Left ventricle myocardium inferior (tissue), 1 donor: ENCODE measurements around the gene PPP1R12B. TPM values are rescaled to one million over a fixed set of nuclear protein-coding genes. Genes with fewer than 3 reads are reported as not detected.
"Not testable (repeated sequence)": the region's sequence is repeated elsewhere in the genome, so short reads cannot be mapped to it uniquely, and the experiment has no call there.

ENCODE experiments used
- DNase-seq: peaks from one replicate; pipeline ENCODE4 v3.0.0-alpha.2; 2020
- H3K27ac ChIP-seq: fragments of 200-600 bp; replicated peaks from 2 replicates; pipeline ENCODE4 v1.8.0; 2021
- H3K27me3 ChIP-seq: fragments of 200-600 bp; 2 replicates; pipeline ENCODE4 v1.8.0; 2021; ENCODE audit warnings: low read depth
- H3K36me3 ChIP-seq: fragments of 200-600 bp; 2 replicates; pipeline ENCODE4 v1.8.0; 2021
- H3K4me1 ChIP-seq: fragments of 200-600 bp; 2 replicates; pipeline ENCODE4 v1.8.0; 2021
- H3K4me3 ChIP-seq: fragments of 200-600 bp; 2 replicates; pipeline ENCODE4 v1.8.0; 2021; ENCODE audit warnings: mild to moderate bottlenecking, moderate library complexity
- H3K9me3 ChIP-seq: fragments of 200-600 bp; replicated peaks from 2 replicates; pipeline ENCODE4 v1.8.0; 2021
- intact Hi-C: fragments of 100-400 bp; cut with micrococcal nuclease; formaldehyde crosslinking; loops from one replicate; pipeline ENCODE4 v1.11.0; 2022
- total RNA-seq: library from RNA; stranded (reverse); fragmentation: NEBNext Ultra II Directional; extraction: Animal tissue kit (Norgen Biotek cat#: 25700); gene quantifications from one replicate; pipeline ENCODE4 v1.2.1, GENCODE V29; 2021
- TF ChIP-seq, protein P1 (sequence below): fragments of 200-600 bp; IDR thresholded peaks from 2 replicates; pipeline ENCODE4 v1.8.0; 2021; ENCODE audit warnings: antibody characterized with exemption, mild to moderate bottlenecking, borderline replicate concordance
- donor health status: DM: no; HTN: yes; CAD: no; lungs with severe emphysema.

The PPP1R12B gene
- total RNA-seq, 1 donor from 2014 or later: 706 TPM

DNA sequence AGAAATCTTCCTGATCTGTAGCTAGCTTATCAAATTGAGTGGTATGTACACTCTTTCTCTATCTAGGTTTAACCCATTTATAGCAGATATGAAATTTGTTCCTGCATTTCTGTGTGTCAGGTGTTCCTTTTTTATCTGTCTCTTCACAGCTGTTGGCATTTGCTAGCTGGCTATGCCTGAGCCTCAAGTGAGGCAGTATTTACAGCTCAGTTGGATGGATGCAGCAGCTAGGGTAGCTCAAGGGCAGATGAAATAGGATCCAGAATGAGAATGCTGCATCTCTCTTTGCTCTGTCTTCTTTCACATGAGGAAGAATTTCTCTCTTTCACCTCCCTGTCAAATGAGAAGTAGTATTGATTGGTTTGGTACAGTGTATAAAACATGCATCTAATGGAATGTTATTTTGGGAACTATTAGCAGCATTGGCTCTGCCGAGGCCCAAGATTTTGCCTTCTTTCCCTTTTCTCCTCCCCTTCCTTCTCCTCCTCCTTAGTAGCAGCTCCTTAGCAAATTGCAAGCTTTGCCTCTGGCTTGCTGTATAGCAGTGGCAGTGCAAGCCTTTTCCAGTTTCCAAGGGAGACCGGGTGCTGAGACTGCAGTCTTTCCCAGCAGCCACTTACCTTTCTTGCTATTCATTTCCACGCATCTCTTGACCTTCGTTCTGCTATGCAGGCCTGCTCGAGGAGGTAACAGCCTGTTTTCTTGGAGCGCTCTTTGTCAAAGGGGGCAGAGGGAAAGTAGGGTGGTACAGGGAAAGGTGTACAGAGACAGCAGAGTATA, 125.0 kb downstream of the PPP1R12B start:
- not testable (repeated sequence) for H3K27me3 ChIP-seq
- intact Hi-C loops: loop anchor here (10.0 kb wide), 1 partner anchor 241 kb away; the partner anchor contains the start of gene SYT2

DNA sequence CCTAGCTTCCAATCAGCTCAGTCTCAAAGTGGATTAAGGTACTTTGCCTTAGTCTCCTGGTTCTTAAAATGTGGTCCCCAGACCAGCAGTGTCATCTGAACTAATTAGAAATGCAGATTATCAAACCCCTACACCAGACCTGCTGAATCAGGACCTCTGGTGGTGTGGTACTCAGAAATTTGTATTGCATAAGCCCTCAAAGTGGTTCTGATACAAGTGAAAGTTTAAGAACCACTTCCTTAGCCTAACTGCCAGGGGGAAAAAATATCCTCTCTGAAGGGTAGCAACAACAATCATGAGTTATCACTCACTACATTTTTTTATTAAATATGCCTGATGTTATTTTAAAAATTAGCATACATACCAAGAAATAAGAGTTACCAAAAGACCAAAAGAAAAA, 131.2 kb downstream of the PPP1R12B start:
- not testable (repeated sequence) for DNase-seq, H3K36me3 ChIP-seq, H3K9me3 ChIP-seq, H3K4me3 ChIP-seq, H3K27me3 ChIP-seq
- Histone ChIP-seq H3K4me1 (peaks cover 92% of the 10 kb centered on the region), H3K27ac (peak overlapping the region; percentile 39)
- intact Hi-C loops: loop anchor here (10.0 kb wide), 1 partner anchor 235 kb away; the partner anchor contains the start of gene SYT2

More for the DNA sequence above, 125.0 kb downstream of the PPP1R12B start:
- not testable (repeated sequence) for H3K9me3 ChIP-seq, DNase-seq
- Histone ChIP-seq H3K36me3 (peaks cover 10% of the 10 kb centered on the region), H3K27ac (peak overlapping the region; percentile 82), H3K4me3 (peak overlapping the region; percentile 47), H3K4me1 (peaks cover 57% of the 10 kb centered on the region)

DNA sequence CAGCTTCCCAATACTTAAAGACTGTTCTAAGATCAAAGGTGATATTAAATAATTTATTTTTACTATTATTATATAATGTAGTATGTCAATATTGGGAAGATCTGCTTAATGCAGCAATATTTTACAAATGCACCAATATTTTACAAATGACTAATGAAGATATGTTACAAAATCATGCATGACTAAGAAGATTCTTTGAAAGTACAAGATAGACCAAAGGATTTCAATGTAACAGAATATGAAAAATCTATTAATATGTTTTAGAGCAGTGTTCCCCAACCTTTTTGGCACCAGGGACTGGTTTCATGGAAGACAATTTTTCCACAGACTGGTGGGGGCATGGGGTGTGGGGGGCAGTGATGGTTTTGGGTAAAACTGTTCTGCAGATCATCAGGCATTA, 132.1 kb downstream of the PPP1R12B start:
- DNase-seq, H3K36me3 ChIP-seq, intact Hi-C loops, H3K4me3 ChIP-seq, H3K27ac ChIP-seq, H3K27me3 ChIP-seq, H3K9me3 ChIP-seq: not testable (repeated sequence)
- H3K4me1 ChIP-seq: peaks cover 91% of the 10 kb centered on the region

DNA sequence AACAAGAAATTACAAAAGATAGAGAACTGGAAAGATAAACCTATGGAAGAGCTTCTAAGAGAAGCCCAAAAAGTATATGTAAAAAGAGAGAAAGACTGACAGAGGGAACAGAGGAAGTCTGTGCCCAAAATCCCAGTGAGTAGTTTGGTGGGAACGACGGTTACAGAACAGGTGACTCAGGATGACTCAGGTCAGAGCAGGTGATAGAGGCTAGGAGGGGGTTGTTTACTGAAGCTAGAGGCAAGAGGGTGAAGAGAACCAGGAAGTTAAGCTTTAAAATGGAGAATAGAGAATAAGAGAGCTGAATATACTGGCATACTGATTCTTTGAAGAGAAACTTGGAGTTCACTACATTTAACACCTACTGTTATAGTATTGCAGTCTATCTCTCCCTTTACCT, 134.9 kb downstream of the PPP1R12B start:
- H3K9me3 ChIP-seq, H3K27me3 ChIP-seq, DNase-seq, intact Hi-C loops, H3K36me3 ChIP-seq: not testable (repeated sequence)
- Histone ChIP-seq H3K27ac (peak overlapping the region; percentile 23), H3K4me1 (peaks cover 82% of the 10 kb centered on the region), H3K4me3 (peak overlapping the region; percentile 15)

DNA sequence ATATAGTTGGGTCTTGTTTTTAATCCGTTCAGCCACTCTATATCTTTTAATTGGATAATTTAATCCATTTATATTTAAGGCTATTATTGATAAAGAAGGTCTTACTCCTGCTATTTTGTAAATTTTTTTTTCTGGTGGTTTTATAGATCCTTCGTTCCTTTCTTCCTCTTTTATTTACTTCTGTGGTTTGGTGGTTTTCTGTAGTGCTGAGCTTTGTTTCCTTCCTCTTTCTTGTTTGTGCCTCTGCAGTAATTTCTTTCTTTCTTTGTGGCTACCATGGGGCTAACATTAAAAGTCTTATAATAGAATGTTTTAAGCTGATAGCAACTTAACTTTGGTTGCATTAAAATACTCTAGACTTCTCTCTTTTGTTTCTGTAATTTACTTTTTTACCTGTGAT, 135.5 kb downstream of the PPP1R12B start:
- H3K27me3 ChIP-seq, H3K36me3 ChIP-seq, intact Hi-C loops, DNase-seq, H3K9me3 ChIP-seq: not testable (repeated sequence)
- Histone ChIP-seq H3K4me1 (peaks cover 82% of the 10 kb centered on the region), H3K4me3 (peak overlapping the region; percentile 5), H3K27ac (peak overlapping the region; percentile 23)

DNA sequence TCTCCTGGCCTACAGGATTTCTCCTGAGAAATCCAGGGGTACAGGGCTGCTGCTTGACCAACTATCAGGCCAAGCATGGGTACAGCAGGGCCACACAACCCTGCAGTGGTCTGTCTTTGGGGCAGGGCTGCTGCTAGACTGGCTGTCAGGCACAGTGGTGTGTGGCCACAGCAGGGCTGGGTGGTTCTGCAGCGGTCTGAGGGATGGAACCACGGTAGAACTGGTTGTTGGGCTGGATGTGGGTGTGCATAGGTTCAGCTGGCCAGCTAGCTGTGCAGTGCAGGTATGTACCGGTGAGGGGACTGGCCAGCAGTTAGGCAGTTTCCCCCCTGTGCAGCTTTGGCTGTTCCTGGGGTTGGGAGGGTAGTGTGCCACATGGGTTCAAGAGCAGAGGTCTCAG, 136.3 kb downstream of the PPP1R12B start:
- intact Hi-C loops, H3K9me3 ChIP-seq, DNase-seq, H3K27me3 ChIP-seq: not testable (repeated sequence)
- H3K4me3 ChIP-seq: peak overlapping the region; percentile 15
- peaks cover 80% of the 10 kb centered on the region for H3K4me1 ChIP-seq
- H3K36me3 ChIP-seq: peaks cover 17% of the 10 kb centered on the region
- peak overlapping the region; percentile 36 for H3K27ac ChIP-seq

DNA sequence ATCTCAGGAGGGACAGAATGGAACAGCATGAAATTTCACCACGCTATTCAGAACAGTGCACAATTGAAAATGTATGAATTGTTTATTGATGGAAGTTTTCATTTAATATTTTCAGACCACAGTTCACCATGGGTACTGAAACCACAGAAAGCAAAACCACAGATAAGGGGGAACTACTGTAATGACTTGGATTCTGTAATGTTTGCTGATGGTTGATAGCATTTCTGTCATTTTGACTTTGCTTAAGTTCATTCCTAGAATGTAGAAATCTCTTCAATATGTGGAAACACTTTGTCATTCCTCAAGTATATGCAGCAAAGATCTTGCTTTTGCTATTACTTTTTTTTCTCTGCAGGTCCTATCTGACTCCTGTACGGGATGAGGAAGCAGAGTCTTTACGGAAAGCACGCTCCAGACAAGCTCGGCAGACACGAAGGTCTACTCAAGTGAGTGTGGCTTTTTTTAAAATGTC, 139.7 kb downstream of the PPP1R12B start:
- H3K9me3 ChIP-seq, H3K4me3 ChIP-seq, intact Hi-C loops, H3K27ac ChIP-seq, H3K27me3 ChIP-seq, DNase-seq: not testable (repeated sequence)
- H3K36me3 ChIP-seq: peaks cover 44% of the 10 kb centered on the region
- H3K4me1 ChIP-seq: peaks cover 77% of the 10 kb centered on the region

DNA sequence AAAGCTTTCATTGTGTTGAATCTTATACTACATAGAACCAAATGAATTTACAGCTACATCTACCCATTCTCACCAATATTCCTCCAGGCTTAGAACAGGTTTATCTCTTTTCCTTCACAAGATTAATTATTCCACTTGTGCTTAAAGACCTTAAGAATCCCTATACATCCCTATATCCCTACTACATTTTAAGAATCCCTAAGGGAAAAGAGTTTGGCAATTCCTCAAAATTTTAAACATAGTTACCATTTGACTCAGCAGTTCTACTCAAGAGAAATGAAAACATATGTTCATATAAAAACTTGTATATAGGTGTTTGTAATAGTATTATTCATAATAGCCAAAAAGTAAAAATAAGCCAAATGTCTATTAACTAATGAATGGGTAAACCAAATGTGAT, 140.6 kb downstream of the PPP1R12B start:
- Histone ChIP-seq H3K36me3 (peaks cover 52% of the 10 kb centered on the region), H3K4me1 (peaks cover 70% of the 10 kb centered on the region)
- H3K4me3 ChIP-seq, H3K27ac ChIP-seq, DNase-seq, H3K27me3 ChIP-seq, intact Hi-C loops, H3K9me3 ChIP-seq: not testable (repeated sequence)

DNA sequence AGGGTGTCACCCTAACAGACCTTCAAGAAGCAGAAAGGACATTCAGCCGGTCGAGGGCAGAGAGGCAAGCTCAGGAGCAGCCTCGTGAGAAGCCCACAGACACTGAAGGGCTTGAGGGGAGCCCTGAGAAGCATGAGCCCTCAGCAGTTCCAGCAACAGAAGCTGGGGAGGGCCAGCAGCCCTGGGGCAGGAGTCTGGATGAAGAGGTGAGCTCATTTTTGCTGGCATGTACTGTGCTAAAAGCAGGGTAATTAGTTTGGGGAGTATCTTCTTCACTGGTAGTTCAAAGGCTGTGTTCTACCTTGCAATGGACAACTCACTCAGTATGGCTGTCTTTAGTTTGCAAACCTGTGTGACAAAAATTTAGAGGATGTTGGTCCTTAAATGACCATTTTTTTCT, 144.6 kb downstream of the PPP1R12B start:
- H3K9me3 ChIP-seq, DNase-seq, H3K4me3 ChIP-seq, intact Hi-C loops, H3K27me3 ChIP-seq: not testable (repeated sequence)
- H3K36me3 ChIP-seq: peaks cover 91% of the 10 kb centered on the region
- H3K27ac ChIP-seq: peak overlapping the region; percentile 10
- H3K4me1 ChIP-seq: peaks cover 70% of the 10 kb centered on the region

DNA sequence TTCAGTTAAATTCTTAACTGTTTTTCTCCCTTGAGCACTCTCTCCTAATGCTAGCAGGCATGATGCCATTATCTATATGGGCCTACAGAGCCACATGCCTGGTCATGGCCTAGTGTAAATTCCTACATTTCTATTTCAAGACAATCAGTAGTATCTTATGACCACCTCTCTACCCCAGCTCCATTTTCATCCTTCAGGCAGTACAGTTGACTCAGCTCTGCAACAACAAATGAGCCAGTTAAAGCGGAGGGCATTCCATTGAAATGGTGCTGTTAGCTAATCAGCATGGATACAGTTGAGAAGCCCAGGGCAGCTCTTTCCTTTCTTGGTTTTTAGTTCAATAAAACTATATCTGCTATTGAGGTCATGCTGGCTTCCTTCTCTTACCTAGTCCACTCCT, 150.0 kb downstream of the PPP1R12B start:
- intact Hi-C loops: no loop called here
- Histone ChIP-seq H3K4me1 (peaks cover 58% of the 10 kb centered on the region), H3K4me3 (no peak overlapping the region), H3K27ac (no peak overlapping the region), H3K27me3 (no peaks in the 10 kb centered on the region), H3K9me3 (no peaks in the 10 kb centered on the region), H3K36me3 (peaks cover 79% of the 10 kb centered on the region)
- TF ChIP-seq, protein P1, sequence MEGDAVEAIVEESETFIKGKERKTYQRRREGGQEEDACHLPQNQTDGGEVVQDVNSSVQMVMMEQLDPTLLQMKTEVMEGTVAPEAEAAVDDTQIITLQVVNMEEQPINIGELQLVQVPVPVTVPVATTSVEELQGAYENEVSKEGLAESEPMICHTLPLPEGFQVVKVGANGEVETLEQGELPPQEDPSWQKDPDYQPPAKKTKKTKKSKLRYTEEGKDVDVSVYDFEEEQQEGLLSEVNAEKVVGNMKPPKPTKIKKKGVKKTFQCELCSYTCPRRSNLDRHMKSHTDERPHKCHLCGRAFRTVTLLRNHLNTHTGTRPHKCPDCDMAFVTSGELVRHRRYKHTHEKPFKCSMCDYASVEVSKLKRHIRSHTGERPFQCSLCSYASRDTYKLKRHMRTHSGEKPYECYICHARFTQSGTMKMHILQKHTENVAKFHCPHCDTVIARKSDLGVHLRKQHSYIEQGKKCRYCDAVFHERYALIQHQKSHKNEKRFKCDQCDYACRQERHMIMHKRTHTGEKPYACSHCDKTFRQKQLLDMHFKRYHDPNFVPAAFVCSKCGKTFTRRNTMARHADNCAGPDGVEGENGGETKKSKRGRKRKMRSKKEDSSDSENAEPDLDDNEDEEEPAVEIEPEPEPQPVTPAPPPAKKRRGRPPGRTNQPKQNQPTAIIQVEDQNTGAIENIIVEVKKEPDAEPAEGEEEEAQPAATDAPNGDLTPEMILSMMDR: no peak
- DNase-seq: no peak

DNA sequence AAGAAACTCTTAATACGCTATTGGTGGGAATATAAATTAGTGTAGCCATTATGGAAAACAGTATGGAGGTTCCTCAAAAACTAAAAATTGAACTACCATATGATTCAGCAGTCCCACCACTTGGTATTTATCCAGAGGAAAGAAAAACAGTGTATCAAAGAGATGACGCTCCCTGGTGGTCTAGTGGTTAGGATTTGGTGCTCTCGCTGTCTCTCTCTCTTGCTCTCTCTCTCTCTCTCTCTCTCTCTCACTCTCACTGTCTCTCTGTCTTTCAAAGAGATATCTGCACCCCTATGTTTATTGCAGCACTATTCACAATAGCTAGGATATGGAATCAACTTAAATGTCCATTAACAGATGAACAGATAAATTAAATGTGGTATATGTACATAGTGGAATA, 151.5 kb downstream of the PPP1R12B start:
- intact Hi-C loops: loop anchor here (10.0 kb wide), 1 partner anchor 95 kb away; no protein-coding TSS in a partner anchor
- H3K4me3 ChIP-seq, H3K27me3 ChIP-seq, DNase-seq, H3K27ac ChIP-seq, H3K9me3 ChIP-seq: not testable (repeated sequence)
- Histone ChIP-seq H3K36me3 (peaks cover 73% of the 10 kb centered on the region), H3K4me1 (peaks cover 72% of the 10 kb centered on the region)
